GM18909 (cell line): ENCODE measurements around the gene QPCTL.
"Not testable (repeated sequence)": the region's sequence is repeated elsewhere in the genome, so short reads cannot be mapped to it uniquely, and the experiment has no call there.

ENCODE experiments used
- ATAC-seq: cut with Tn5 transposase; IDR thresholded peaks from one replicate; pipeline ENCODE4 v1.9.1; 2021; ENCODE audit warnings: mild to moderate bottlenecking; ENCODE audit not compliant: unreplicated experiment, poor library complexity

QPCTL gene

GRCh38 chr19:45716359-45717130, 24.1 kb downstream of the QPCTL start:
- no peak for ATAC-seq

GRCh38 chr19:45717131-45717982, 24.9 kb downstream of the QPCTL start:
- peak; percentile 94 for ATAC-seq

DNA sequence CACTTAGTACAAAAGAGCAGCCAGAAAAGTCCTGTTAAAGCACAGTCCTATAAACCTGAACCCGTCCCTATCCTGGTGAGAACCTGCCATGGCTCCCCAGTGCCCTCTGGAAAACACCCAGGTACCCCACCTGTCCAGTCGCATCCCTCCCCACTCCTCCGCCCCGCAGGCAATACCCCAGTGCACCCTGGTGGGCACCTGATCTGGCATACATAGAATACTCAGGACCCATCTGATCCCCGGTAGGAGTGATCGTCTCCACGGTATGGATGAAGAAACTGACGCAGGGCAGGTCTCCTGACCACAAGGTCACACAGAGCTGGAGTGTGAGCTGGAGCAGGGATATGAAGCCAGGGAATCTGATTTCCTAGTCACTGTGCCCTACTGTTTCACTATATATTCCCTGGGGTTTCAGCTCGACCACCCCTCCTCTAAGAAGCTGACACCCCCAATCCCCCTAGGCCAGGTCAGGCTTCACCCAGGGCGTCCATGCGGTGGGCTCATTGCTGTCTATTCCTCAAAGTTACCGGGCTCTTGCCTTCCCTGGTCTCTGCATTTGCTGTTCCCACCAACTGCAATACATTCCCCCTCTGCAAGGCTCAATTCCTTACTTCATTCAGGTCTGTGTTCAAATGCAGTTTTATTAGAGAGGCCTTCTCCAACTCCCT, 25.7 kb downstream of the QPCTL start:
- ATAC-seq: no peak

- ATAC-seq: not testable (repeated sequence)
These were observed 27.6 kb downstream of the QPCTL start for GRCh38 chr19:45720065-45720464.

DNA sequence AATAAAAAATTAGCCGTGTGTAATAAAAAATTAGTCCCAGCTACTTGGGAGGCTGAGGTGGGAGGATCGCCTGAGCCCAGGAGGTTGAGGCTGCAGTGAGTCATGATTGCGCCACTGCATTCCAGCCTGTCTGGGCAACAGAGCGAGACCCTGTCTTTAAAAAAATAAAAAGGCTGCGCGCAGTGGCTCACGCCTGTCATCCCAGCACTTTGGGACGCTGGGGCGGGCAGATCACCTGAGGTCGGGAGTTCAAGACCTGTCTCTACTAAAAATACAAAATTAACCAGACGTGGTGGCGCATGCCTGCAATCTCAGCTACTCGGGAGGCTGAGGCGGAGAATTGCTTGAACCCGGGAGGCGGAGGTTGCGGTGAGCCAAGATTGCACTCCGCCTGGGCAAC, 36.2 kb downstream of the QPCTL start:
- ATAC-seq: not testable (repeated sequence)

- no peak for ATAC-seq
These were observed 37.4 kb downstream of the QPCTL start for GRCh38 chr19:45729800-45730290.

DNA sequence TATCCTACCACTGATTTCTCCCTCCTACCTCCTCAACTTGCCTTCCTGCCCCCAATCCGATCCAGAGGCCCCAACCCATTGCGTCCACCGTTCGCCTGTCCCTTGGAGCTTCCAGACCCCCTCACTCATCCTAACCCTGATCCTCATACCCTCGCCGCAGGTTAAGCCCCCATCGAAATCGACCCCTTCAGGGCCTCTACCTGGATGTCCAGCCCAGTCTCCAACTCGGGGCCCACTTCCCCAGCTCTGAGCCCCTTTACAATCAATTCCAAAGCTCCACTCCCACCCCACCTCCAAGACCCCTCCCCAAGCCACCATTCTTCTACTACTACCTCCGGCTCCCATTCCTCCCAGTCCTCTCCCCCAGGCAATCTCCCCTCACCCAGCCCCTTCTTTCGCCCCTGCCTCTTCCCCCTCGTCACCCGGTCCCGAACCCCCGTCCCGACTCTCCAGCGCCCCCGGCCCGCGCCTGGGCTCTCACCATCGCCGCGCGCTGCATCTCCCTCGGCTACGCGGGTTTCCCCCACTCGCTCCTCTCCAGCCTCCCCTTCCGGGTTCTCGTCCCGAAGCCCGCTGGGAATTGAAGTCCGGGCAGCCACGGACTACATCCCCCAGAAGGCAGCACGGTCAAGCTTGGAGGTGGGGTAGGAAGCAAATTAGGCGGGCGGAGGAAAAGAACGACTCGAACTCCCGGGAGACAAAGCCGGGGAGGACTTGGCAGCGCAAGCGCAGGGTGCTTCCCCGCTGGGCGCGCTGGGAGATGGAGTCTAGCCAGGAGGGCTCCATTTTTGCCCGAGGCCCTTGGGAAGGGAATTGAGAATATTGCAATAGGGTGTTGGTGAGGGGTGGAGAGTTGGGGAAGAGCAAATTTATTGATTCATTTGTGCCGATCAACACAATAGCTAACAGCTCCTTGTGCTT, 38.2 kb downstream of the QPCTL start, which contains the start of gene FBXO46:
TSS of gene FBXO46 (minus strand) at position 529 of the 921 bp plus-strand sequence. CDS start 17,401 bp downstream, outside the sequence.
- peak; percentile 90 for ATAC-seq

DNA sequence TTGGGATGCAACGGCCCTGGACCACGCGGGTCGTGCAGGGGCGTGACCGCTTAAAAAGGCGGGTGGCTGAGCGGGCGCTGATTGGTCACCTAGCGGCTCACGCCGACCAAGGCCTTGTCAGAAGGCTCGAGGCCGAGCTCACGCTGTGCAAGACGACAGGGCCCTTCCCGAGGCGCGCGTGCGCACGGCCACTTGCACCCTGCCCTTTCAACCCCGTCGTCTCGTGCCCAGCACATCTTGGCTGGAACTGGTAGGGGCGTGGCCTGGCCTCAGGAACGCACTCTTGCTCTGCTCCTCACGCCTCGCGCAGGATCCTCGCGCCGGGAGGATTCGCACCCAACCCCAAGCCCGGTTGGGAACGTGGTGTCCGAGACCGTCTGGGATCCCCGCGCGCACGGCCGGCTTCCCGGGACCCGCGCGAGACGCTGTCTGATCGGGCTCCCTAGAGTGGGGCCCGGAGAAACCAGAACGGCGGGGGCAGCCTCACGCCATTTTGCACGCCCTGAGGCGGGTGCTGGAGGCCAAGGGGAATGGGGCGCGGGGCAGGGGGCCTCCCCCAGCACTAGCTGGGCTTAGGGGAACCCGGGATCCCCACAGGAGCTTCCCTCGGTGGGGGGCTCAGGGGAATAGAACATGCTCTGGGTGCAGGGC, 40.8 kb downstream of the QPCTL start, which contains the start of gene MEIOSIN:
TSS of gene MEIOSIN (plus strand) at position 280 of the 651 bp plus-strand sequence. CDS start 1,938 bp downstream, outside the sequence.
- ATAC-seq: no peak

GRCh38 chr19:45739498-45740439, 47.3 kb downstream of the QPCTL start:
- ATAC-seq: no peak

DNA sequence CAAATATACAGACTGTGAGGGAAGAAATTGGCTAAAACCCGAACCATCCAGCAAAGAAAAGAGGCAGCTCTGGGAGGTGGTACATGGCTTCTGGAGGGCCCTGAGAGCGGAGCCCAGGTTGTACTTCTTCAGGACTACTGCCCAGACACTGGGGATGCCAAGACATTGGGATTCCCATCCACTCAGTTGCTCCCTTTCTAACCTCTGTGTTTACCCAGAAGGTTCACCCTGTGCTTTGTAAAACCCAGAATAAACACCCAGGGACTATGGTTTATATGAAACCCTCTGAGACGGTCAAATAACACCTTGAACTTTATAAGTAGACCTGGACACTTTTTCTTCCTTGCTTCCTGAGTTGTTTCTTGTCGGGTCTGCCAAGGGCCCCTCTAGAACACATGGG, 50.5 kb downstream of the QPCTL start:
- no peak for ATAC-seq

DNA sequence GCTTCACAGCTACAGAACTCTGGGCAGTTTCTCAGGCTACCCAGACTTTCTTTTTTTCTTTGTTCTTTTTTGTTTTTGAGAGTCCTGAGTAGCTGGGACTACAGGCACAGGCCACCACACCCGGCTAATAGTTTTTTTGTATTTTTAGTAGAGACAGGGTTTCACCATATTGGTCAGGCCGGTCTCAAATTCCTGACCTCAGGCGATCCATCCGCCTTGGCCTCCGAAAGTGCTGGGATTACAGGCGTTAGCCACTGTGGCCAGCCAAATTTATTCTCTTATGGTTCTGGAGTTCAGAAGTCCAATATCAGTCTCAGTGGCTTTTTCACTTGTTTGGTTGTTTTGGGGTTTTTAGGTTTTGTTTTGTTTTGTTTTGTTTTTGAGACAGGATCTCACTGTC, 53.1 kb downstream of the QPCTL start:
- ATAC-seq: no peak

GRCh38 chr19:45746866-45747265, 54.4 kb downstream of the QPCTL start:
- no peak for ATAC-seq

DNA sequence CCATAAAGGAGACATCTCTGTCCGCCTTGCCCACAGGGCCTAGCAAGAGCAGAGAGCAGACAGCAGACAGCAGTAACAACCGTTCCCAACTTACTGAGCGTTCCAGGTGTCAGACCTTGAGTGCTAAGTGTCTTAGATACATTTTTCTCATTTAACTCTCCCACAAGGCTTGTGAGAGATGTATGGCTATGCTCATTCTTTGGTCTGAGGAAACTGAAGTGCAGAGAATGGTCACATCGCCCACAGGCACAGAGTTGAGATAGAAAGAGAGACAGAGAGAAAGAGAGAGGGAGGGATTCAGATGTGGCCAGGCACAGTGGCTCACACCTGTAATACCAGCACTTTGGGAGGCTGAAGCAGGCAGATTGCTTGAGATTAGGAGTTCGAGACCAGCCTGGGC, 55.0 kb downstream of the QPCTL start:
- ATAC-seq: no peak

DNA sequence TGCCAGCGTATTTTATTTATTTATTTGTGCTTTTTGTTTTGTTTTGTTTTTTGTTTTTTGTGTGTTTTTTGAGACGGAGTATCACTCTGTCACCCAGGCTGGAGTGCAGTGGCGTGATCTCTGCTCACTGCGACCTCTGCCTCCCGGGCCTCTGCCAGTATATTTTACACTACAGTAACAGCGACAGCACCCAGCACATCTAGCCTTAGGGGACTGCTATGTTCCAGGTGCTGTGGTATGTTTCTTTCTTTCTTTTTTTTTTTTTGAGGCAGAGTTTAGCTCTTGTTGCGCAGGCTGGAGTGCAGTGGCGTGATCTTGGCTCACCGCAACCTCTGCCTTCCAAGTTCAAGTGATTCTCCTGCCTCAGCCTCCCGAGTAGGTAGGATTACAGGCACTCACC, 59.0 kb downstream of the QPCTL start:
- not testable (repeated sequence) for ATAC-seq

DNA sequence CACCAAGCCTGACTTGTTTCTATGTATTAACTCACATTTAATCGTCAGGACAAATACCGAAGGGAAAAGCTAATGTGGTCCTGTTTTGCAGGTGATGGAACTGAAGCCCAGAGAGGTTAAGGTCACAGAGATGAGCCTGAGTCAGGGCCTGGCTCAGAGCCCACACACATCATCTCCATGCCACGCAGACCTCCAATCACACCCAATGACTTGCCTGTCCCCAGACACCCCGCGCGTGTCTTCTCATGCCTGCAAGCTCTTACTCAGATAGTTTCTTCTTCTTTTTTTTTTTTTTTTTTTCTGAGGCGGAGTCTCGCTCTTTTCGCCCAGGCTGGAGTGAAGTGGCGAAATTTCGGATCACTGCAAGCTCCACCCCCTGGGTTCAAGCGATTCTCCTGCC, 60.2 kb downstream of the QPCTL start:
- ATAC-seq: no peak

DNA sequence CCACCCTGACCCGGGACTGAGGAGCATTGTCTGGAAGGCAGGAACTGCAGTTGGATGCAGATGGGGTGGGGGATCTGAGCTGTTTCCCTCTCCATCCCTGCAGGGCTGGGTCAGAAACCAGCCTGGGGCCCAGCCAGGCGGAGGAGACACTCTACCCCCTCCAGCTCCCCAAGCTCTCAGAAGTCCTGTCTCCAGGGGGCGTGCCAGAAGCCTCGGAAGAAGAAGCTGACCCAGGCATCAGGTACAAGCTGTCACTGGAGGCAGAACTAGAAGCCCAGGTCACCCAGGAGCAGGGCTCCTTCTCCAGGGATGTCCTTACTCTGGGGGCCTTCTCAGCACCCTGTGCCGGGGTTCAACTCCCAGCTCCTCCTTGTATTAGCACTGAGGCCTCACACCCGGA, 61.1 kb downstream of the QPCTL start:
- ATAC-seq: no peak
